Ishikawa (cell line): ENCODE results near the gene PRKCE.

Source experiments
- FOXM1 ChIP-seq: IDR thresholded peaks from 2 replicates; pipeline ENCODE4 v1.6.1; 2012; ENCODE audit warnings: low read depth, borderline replicate concordance
- YY1 ChIP-seq: IDR thresholded peaks from 2 replicates; pipeline ENCODE4 v1.6.1; 2012; ENCODE audit warnings: low read depth

DNA sequence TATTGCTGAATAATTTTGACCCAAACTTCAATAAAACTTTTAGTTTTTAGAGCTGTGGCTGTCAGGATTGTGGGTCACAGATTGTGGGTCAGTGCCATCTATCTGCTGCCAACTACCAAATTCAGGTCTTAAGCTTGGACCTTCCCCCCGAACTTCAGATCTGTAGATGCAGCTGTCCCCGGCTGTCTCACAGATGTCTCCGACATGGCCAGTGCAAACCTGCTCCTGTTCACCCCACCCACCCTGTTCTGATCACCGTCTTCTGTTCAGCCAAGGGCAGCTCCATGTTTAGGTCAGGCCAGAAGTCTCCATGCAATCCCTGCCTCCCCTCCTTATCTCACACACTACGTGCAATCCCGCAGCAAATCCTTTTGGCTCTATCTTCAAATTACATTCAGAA, 175.0 kb downstream of the PRKCE start:
- TF ChIP-seq YY1 (no peak), FOXM1 (no peak)
